SH-SY5Y (cell line): ENCODE results near the gene PRKG1.

Experiments
- GATA2 ChIP-seq: IDR thresholded peaks from 2 replicates; pipeline ENCODE4 v1.6.1; 2011; ENCODE audit warnings: mild to moderate bottlenecking, low read depth, low read length
- GATA3 ChIP-seq: IDR thresholded peaks from 2 replicates; pipeline ENCODE4 v1.6.1; 2011; ENCODE audit warnings: low read depth, mild to moderate bottlenecking, low read length, moderate library complexity

DNA sequence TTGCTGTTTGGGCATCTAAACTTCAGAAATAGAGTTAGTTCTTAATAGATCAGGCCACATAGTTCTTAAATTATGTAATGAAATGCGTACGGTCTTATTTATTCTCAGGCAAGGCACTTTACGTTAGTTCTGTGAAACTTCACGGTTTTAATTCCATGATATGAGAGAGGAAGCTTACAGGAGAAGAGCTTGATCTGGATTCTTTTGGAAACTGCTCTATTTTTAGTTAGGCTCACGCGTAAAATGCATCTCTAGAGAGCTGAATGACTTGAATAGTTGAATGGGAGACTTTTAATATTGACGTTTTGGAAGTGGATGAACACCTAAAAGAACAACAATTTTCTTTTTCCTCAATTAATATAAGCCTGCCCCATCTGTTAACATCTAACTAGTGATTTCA, 71.1 kb downstream of the PRKG1 start:
- TF ChIP-seq GATA2, result no peak
- TF ChIP-seq GATA3, result no peak
